ENCODE data around the gene ATP6AP2.

DNA sequence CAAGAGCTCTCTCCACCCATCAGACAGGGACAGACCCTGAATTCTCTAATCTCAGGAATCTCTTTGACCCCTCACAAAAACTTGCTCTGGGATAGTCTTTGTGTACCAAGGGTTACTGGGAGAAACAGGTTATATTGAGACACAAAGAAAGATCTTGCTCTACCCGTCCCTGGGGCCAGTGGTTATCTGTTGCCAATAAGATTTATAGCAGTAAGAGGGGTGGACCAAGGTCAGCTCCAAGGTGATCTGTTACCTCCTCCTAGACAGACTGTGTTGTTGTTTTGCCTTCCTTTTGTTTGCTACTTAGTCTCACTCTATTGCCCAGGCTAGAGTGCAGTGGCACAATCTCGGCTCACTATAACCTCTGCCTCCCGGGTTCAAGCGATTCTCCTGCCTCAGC lies 16.3 kb upstream of the ATP6AP2 start:
- TF ChIP-seq, protein P1, sequence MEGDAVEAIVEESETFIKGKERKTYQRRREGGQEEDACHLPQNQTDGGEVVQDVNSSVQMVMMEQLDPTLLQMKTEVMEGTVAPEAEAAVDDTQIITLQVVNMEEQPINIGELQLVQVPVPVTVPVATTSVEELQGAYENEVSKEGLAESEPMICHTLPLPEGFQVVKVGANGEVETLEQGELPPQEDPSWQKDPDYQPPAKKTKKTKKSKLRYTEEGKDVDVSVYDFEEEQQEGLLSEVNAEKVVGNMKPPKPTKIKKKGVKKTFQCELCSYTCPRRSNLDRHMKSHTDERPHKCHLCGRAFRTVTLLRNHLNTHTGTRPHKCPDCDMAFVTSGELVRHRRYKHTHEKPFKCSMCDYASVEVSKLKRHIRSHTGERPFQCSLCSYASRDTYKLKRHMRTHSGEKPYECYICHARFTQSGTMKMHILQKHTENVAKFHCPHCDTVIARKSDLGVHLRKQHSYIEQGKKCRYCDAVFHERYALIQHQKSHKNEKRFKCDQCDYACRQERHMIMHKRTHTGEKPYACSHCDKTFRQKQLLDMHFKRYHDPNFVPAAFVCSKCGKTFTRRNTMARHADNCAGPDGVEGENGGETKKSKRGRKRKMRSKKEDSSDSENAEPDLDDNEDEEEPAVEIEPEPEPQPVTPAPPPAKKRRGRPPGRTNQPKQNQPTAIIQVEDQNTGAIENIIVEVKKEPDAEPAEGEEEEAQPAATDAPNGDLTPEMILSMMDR (IDR thresholded peaks at IDR 0.05; ENCODE audit: low read depth, low read length, poor library complexity, severe bottlenecking): no peak
- no peak for TF ChIP-seq EZH2phosphoT487 (IDR thresholded peaks at IDR 0.05; ENCODE audit: borderline replicate concordance, low read length)
